IPS-20b (cell line): ENCODE measurements around the gene FBLN5.
"Not testable (repeated sequence)": the region's sequence is repeated elsewhere in the genome, so short reads cannot be mapped to it uniquely, and the experiment has no call there.

Experiments used
- H3K27ac ChIP-seq: one replicate; pipeline ENCODE4 v1.5.1; 2013; ENCODE audit warnings: low read length
- H3K27me3 ChIP-seq: 2 replicates; pipeline ENCODE4 v1.6.1; 2013; ENCODE audit warnings: mild to moderate bottlenecking, low read length, inconsistent platforms; ENCODE audit not compliant: insufficient read depth
- H3K36me3 ChIP-seq: 2 replicates; pipeline ENCODE4 v1.6.1; 2013; ENCODE audit warnings: low read depth, mild to moderate bottlenecking, inconsistent platforms, low read length, moderate library complexity; ENCODE audit not compliant: insufficient read depth
- H3K4me1 ChIP-seq: 2 replicates; pipeline ENCODE4 v1.6.1; 2013; ENCODE audit warnings: mild to moderate bottlenecking, control low read depth, inconsistent platforms, low read length, moderate library complexity; ENCODE audit not compliant: insufficient read depth
- H3K4me3 ChIP-seq: 2 replicates; pipeline ENCODE4 v1.5.1; 2013; ENCODE audit warnings: mild to moderate bottlenecking, low read length, inconsistent platforms
- H3K9ac ChIP-seq: 2 replicates; pipeline ENCODE4 v1.6.1; 2013; ENCODE audit warnings: low read depth, mild to moderate bottlenecking, inconsistent platforms, low read length, moderate library complexity
- H3K9me3 ChIP-seq: 2 replicates; pipeline ENCODE4 v1.6.1; 2013; ENCODE audit warnings: mild to moderate bottlenecking, low read depth, low read length, inconsistent platforms; ENCODE audit not compliant: insufficient read depth

FBLN5 gene

DNA sequence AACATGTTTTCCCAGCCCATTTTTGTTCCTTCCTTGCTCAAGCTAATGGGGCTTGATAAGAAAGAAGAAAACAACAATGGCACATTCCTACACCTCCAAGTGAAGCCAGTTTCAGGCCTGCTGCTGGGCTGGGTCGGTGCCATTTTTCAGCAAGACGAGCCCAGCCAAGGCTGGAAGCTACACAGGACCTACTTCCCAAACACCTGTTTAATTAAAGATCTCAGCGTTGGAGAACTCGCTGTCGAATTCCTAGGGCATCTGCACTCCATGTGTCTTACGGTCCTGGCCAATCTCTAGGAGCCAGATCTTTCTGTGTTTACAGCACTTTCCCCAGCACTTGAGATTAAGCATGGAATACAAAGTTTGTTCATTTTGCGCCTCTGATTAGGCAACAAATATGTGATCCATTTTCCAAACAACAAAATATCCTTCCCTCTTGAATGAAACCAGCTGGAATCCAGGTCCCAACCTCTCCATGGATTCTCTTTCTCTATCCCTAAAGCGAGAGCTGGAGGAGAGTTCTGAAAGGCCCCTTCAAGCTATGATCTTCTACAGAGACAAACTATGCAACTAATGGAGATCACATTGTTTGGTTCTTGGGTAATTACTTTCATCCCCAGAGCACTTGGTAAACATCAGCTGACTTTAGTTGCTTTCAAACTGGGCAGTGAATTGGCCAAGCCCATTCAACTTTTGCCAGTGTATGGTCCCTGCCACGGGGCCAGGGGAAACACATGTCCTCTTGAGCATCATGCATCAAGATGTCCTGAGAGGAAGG is 45.9 kb downstream of the FBLN5 start:
- H3K36me3 ChIP-seq: no peaks in the 10 kb centered on the region
- no peak overlapping the region for H3K9ac ChIP-seq
- no peaks in the 10 kb centered on the region for H3K9me3 ChIP-seq
- H3K4me1 ChIP-seq: peaks cover 4% of the 10 kb centered on the region; the same call in 1 of the 2 replicates
- H3K27me3 ChIP-seq: no peaks in the 10 kb centered on the region
- H3K4me3 ChIP-seq: no peak overlapping the region
- no peak overlapping the region for H3K27ac ChIP-seq

DNA sequence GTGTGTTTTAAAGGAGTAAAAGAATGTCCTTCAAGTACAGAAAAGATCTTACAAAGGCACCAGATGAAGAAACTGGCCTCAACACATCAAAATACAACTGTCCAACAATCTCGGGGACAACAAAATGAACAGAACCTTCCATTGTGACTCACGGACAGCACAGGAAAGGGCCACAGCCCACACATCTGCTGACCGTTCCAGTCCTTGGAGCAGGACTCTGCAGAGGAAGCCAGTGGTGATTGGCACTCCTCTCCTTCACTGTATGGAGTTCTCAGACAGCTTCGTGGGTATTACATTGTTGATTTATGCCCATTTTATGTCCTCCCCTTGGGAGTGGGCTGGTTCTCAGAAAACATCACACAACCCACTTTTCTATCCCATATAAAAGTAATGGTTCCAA is 47.7 kb downstream of the FBLN5 start:
- no peak overlapping the region for H3K27ac ChIP-seq
- H3K9ac ChIP-seq: no peak overlapping the region
- no peaks in the 10 kb centered on the region for H3K9me3 ChIP-seq
- H3K27me3 ChIP-seq: no peaks in the 10 kb centered on the region
- peaks cover 4% of the 10 kb centered on the region; the same call in 1 of the 2 replicates for H3K4me1 ChIP-seq
- H3K4me3 ChIP-seq: no peak overlapping the region
- no peaks in the 10 kb centered on the region for H3K36me3 ChIP-seq

DNA sequence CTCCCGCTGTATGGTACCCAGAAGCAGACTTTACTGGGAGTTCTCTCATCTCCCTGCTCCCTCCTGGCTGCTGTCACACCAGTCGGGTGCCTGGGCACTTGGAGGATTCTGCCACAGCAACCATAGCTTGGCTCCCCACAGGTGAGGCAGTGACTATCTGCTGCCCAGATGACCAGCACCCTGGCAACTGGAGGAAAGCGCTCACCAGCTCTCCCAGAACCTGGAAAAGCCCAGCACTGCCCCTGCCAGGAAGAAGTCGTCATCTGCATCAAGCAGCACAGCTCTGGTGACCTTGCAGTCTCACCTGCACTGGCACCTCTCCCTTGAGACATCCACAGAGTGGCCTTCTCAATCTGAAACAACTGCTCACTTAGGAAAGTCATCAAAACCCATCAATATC is 48.3 kb downstream of the FBLN5 start:
- Histone ChIP-seq H3K9ac (no peak overlapping the region), H3K27ac (no peak overlapping the region), H3K9me3 (no peaks in the 10 kb centered on the region), H3K36me3 (no peaks in the 10 kb centered on the region), H3K27me3 (no peaks in the 10 kb centered on the region), H3K4me1 (peaks cover 4% of the 10 kb centered on the region; the same call in 1 of the 2 replicates), H3K4me3 (no peak overlapping the region)

DNA sequence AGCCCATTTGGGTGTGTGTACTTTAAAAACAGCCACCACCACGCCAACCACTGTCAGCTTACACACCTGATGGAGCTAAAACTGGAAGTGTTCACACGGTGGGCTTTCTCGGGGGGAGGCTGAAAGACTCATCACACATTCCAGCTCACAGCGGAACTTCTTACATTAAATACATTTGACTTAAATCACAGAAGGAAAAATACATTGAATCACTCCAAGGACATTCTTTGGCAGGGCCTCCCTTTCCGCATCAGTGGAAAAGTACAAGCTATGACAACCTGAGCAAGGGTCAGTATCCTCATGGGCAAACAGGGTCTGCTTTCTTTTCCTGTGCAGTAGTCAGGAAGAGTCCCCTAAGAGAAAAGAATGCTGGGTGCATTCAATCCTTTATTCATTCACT is 49.1 kb downstream of the FBLN5 start:
- H3K9me3 ChIP-seq: no peaks in the 10 kb centered on the region
- H3K4me1 ChIP-seq: peaks cover 4% of the 10 kb centered on the region; the same call in 1 of the 2 replicates
- H3K27ac ChIP-seq: no peak overlapping the region

DNA sequence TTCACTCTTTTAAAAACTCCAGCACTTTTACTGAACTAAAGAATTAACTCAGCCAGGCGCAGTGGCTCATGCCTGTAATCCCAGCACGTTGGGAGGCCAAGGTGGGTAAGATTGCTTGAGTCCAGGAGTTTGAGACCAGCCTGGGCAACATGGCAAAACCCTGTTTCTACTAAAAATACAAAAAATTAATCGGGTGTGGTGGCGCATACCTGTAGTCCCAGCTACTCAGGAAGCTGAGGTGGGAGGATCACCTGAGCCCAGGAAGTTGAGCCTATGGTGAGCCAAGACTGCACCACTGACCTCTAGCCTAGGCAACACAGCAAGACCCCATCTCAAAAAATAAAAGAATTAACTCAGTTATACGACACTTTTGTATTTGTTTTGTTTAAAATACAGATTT is 49.8 kb downstream of the FBLN5 start:
- H3K27ac ChIP-seq, H3K36me3 ChIP-seq, H3K9ac ChIP-seq, H3K4me3 ChIP-seq, H3K9me3 ChIP-seq, H3K4me1 ChIP-seq, H3K27me3 ChIP-seq: not testable (repeated sequence)

More for the DNA sequence above, 49.1 kb downstream of the FBLN5 start:
- Histone ChIP-seq H3K4me3 (no peak overlapping the region), H3K36me3 (no peaks in the 10 kb centered on the region), H3K27me3 (no peaks in the 10 kb centered on the region), H3K9ac (no peak overlapping the region)

DNA sequence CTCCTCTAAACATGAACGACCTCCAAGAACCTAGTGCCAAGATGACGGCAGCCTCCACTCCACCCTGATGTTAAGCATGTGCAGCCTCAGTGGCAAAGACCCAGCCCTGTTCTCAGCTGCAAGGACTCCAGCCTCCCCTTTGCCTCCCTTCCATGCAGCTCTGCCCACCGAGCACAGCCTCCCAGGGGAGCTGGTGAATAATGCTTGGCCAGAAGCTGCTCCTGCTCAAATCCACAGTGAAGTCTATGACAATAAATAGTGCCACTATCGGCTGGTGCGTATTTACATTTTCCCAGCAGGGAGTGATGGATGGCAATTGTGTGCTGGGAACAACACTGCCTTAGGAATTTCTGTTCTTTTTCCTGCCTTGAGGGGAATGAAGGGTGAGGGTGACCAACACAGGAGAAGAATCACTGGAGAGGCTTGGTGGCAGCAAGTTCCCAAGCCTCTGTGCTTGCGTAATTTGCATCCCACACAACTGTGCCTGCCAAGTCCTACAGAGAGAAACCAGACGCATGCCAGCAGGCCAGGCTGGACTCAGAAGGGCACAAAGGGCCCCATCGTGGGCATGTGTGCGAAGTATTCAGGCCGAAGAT is 50.3 kb downstream of the FBLN5 start:
- Histone ChIP-seq H3K4me1 (peaks cover 4% of the 10 kb centered on the region; the same call in 1 of the 2 replicates), H3K9me3 (no peaks in the 10 kb centered on the region), H3K9ac (no peak overlapping the region), H3K4me3 (no peak overlapping the region), H3K27ac (no peak overlapping the region), H3K27me3 (no peaks in the 10 kb centered on the region), H3K36me3 (no peaks in the 10 kb centered on the region)

DNA sequence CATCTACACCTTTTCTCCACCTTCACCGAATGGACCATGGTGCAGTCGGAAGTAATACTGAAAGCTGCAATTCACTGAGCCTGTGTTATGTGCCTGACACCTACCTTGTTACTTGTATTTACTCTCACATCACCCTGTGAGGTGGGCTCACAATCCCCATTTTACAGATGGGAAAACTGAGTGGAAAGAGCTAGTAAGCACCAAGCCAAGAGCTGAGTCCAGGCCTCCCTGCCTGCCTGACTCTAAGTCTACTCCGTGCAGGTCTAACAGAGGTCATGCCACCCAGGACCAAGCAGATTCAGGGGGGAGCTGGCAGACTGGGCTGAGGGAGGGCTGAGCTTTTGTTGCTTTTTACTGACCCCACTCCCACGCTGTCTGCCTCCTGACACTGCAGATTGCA is 51.1 kb downstream of the FBLN5 start:
- Histone ChIP-seq H3K4me3 (no peak overlapping the region), H3K9me3 (no peaks in the 10 kb centered on the region), H3K9ac (no peak overlapping the region), H3K36me3 (no peaks in the 10 kb centered on the region), H3K4me1 (peaks cover 4% of the 10 kb centered on the region; the same call in 1 of the 2 replicates), H3K27me3 (no peaks in the 10 kb centered on the region), H3K27ac (no peak overlapping the region)

DNA sequence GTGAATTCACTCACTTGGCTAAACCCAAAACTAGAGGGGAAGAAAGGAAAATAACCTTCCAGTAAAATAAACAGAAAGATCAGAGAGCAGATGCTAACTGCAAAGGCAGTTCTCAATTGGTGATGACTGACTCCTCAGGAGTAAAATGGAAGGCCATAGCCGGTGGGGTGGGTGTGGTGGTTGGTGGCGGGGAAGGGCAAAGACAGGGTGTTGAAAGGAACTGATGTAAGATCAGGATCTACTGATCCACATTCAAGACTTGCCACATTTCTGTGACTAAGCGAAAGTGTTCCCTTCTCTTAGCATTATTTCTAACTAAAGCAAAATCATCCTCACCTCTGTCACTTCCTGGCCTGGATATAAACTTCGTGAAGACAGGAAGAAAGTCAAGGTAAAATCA is 53.8 kb downstream of the FBLN5 start:
- H3K27me3 ChIP-seq: no peaks in the 10 kb centered on the region
- peaks cover 4% of the 10 kb centered on the region; the same call in 1 of the 2 replicates for H3K4me1 ChIP-seq
- no peaks in the 10 kb centered on the region for H3K36me3 ChIP-seq
- H3K27ac ChIP-seq: no peak overlapping the region
- no peak overlapping the region for H3K4me3 ChIP-seq
- no peaks in the 10 kb centered on the region for H3K9me3 ChIP-seq
- no peak overlapping the region for H3K9ac ChIP-seq

DNA sequence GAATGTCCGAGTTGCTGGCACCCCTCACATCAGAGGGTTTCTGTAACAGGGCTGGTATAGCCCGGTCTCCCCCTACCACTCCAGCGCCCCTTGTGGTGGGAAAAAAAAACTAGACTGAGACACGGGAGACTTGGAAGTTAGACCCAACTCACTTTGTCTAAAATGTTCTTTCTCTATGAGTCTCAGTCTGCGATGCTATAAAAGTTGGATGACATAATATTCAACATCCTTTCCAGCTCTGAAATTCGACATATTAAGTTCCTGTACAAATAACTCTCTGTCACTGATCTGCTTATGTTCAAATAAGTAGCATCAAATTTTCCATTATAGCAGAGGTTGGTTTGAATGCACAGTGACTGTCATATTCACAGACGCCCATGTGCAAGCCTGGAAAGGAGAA is 54.5 kb downstream of the FBLN5 start:
- H3K9me3 ChIP-seq: no peaks in the 10 kb centered on the region
- no peak overlapping the region for H3K9ac ChIP-seq
- peaks cover 4% of the 10 kb centered on the region; the same call in 1 of the 2 replicates for H3K4me1 ChIP-seq
- H3K4me3 ChIP-seq: no peak overlapping the region
- H3K27me3 ChIP-seq: no peaks in the 10 kb centered on the region
- H3K36me3 ChIP-seq: no peaks in the 10 kb centered on the region
- H3K27ac ChIP-seq: no peak overlapping the region

DNA sequence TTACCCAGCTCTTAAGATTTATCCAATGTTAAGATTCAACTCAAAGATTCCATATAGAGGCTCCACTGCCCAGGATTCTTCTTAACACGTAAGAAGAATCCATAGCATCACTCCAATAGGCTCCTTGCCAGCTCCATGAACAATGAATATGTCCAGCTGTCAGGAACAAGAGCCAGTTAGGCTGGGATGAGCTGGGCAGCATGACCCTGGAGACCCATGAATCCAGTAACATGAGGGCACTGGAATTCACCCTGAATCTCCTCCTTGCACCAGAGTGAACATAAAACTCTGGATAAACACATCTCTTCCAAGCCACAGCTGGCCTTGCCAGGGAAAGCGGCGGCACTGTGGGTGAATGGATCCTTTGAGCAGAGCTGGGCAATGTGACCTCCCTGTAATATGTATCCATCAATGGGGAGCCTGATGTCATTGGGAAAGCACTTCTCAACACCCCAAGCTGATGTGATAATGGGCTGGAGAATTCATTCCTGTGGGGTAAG is 55.7 kb downstream of the FBLN5 start:
- no peaks in the 10 kb centered on the region for H3K9me3 ChIP-seq
- no peak overlapping the region for H3K27ac ChIP-seq
- no peaks in the 10 kb centered on the region for H3K4me1 ChIP-seq
- H3K27me3 ChIP-seq: no peaks in the 10 kb centered on the region
- no peaks in the 10 kb centered on the region for H3K36me3 ChIP-seq
- H3K4me3 ChIP-seq: no peak overlapping the region
- H3K9ac ChIP-seq: no peak overlapping the region

DNA sequence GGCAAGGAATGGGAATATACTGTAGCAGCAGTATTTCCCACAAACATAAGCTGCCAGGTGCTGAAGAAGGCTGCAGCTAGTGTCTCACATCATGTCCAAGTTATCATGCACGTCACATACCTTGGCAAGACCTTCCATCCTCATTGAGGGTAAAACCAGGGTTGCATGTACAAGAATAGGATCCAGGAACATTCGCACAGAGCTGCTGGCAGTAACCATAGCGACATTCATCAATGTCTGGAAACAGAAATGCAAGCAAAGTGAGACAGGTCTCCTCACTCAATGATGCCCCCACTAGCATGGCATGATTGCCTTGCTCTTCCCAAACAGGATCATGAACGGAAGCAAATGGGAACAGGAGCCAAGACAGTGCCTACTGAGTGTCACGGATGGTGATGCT is 56.4 kb downstream of the FBLN5 start:
- no peak overlapping the region for H3K9ac ChIP-seq

DNA sequence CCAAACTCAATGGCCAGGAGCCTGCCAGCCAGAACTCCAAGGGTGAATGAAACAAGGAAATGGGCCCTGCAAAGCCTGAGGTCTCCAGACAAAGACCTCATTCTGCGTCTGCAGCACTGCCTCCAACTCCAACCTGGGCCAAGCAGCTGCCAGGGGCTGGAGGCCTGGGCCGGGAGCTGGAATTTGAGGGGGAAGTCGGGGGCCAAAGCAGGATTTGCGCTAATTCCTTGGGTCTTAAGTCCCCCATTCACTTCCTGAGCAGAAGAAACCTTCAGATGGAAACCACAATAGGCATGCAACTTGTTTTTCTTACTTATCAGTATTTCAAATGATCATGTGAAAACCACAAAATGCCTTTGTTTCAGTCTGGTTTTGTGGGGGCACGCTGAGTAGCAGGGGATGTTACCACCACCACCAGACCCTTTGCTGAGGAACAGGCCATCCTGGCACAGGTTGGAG is 57.2 kb downstream of the FBLN5 start:
- Histone ChIP-seq H3K27ac (no peak overlapping the region), H3K27me3 (no peaks in the 10 kb centered on the region), H3K4me1 (no peaks in the 10 kb centered on the region), H3K9me3 (no peaks in the 10 kb centered on the region), H3K9ac (no peak overlapping the region), H3K4me3 (no peak overlapping the region), H3K36me3 (no peaks in the 10 kb centered on the region)

More for the DNA sequence above, 56.4 kb downstream of the FBLN5 start:
- H3K4me3 ChIP-seq: no peak overlapping the region
- H3K9me3 ChIP-seq: no peaks in the 10 kb centered on the region
- H3K4me1 ChIP-seq: no peaks in the 10 kb centered on the region
- no peaks in the 10 kb centered on the region for H3K27me3 ChIP-seq
- H3K36me3 ChIP-seq: no peaks in the 10 kb centered on the region
- no peak overlapping the region for H3K27ac ChIP-seq
